Mesothelial cell of epicardium (in vitro differentiated cells): ENCODE results near the gene GRIA1. TPM values are rescaled to one million over a fixed set of nuclear protein-coding genes. Genes with fewer than 3 reads are reported as not detected.

Experiments used
- DNase-seq, 2 experiments: peaks; one replicate each; pipeline ENCODE4 v3.0.0; 2021; ENCODE audit warnings: low spot score in 2 of 2; ENCODE audit not compliant: unreplicated experiment in 2 of 2
- H3K27ac Mint-ChIP-seq: 2 replicates; pipeline ENCODE4 v1.8.0; 2021; ENCODE audit warnings: mixed read lengths
- H3K27me3 Mint-ChIP-seq: 2 replicates; pipeline ENCODE4 v1.8.0; 2021; ENCODE audit warnings: low read depth, mixed read lengths
- H3K36me3 Mint-ChIP-seq: 2 replicates; pipeline ENCODE4 v1.8.0; 2021; ENCODE audit warnings: mixed read lengths
- H3K4me1 Mint-ChIP-seq: 2 replicates; pipeline ENCODE4 v1.8.0; 2021; ENCODE audit warnings: mixed read lengths
- H3K4me3 Mint-ChIP-seq: 2 replicates; pipeline ENCODE4 v1.8.0; 2021; ENCODE audit warnings: mild to moderate bottlenecking, moderate library complexity, mixed read lengths
- H3K9me3 Mint-ChIP-seq: 2 replicates; pipeline ENCODE4 v1.8.0; 2021; ENCODE audit warnings: mixed read lengths
- CTCF ChIP-seq: fragments of 200-600 bp; sonication (generic); IDR thresholded peaks from one replicate; pipeline ENCODE4 v1.5.0; 2021; ENCODE audit warnings: antibody characterized with exemption; ENCODE audit not compliant: unreplicated experiment
- total RNA-seq: library from RNA; stranded (reverse); gene quantifications from 3 replicates; pipeline ENCODE4 v1.2.1, GENCODE V29; 2021

Gene GRIA1
- total RNA-seq, 1 donor from 2014 or later, result 1.3 TPM

GRCh38 chr5:153774686-153775085, 284.2 kb downstream of the GRIA1 start:
- no peak for DNase-seq
- H3K4me3 Mint-ChIP-seq, result no peak overlapping the region

GRCh38 chr5:153775923-153776322, 285.5 kb downstream of the GRIA1 start:
- H3K4me1 Mint-ChIP-seq, result peaks cover 25% of the 10 kb centered on the region
- no peak for DNase-seq
- no peaks in the 10 kb centered on the region for H3K9me3 Mint-ChIP-seq
- peaks cover 5% of the 10 kb centered on the region for H3K27me3 Mint-ChIP-seq
- H3K36me3 Mint-ChIP-seq, result no peaks in the 10 kb centered on the region
- H3K4me3 Mint-ChIP-seq, result no peak overlapping the region
- TF ChIP-seq CTCF, result no peak
- no peak overlapping the region for H3K27ac Mint-ChIP-seq

More at GRCh38 chr5:153774686-153775085, 284.2 kb downstream of the GRIA1 start:
- H3K4me1 Mint-ChIP-seq, result peaks cover 25% of the 10 kb centered on the region
- no peak for TF ChIP-seq CTCF
- H3K9me3 Mint-ChIP-seq, result no peaks in the 10 kb centered on the region
- H3K36me3 Mint-ChIP-seq, result no peaks in the 10 kb centered on the region
- H3K27me3 Mint-ChIP-seq, result peaks cover 5% of the 10 kb centered on the region
- no peak overlapping the region for H3K27ac Mint-ChIP-seq

- no peak for TF ChIP-seq CTCF
- no peak overlapping the region for H3K4me3 Mint-ChIP-seq
- no peaks in the 10 kb centered on the region for H3K9me3 Mint-ChIP-seq
- peaks cover 16% of the 10 kb centered on the region for H3K4me1 Mint-ChIP-seq
- H3K27me3 Mint-ChIP-seq, result peaks cover 2% of the 10 kb centered on the region
- no peak overlapping the region for H3K27ac Mint-ChIP-seq
- H3K36me3 Mint-ChIP-seq, result no peaks in the 10 kb centered on the region
- no peak for DNase-seq
Measured at GRCh38 chr5:153777681-153778581, 287.5 kb downstream of the GRIA1 start.

GRCh38 chr5:153779836-153780235, 289.4 kb downstream of the GRIA1 start:
- H3K9me3 Mint-ChIP-seq, result no peaks in the 10 kb centered on the region
- H3K27ac Mint-ChIP-seq, result no peak overlapping the region
- no peak for TF ChIP-seq CTCF
- H3K4me1 Mint-ChIP-seq, result peaks cover 15% of the 10 kb centered on the region
- no peak for DNase-seq
- H3K27me3 Mint-ChIP-seq, result peaks cover 2% of the 10 kb centered on the region
- no peak overlapping the region for H3K4me3 Mint-ChIP-seq
- no peaks in the 10 kb centered on the region for H3K36me3 Mint-ChIP-seq

GRCh38 chr5:153780876-153781705, 290.6 kb downstream of the GRIA1 start:
- H3K27me3 Mint-ChIP-seq, result peaks cover 2% of the 10 kb centered on the region
- H3K4me3 Mint-ChIP-seq, result no peak overlapping the region
- DNase-seq, result no peak
- no peak overlapping the region for H3K27ac Mint-ChIP-seq
- H3K9me3 Mint-ChIP-seq, result no peaks in the 10 kb centered on the region
- peaks cover 15% of the 10 kb centered on the region for H3K4me1 Mint-ChIP-seq
- no peak for TF ChIP-seq CTCF
- no peaks in the 10 kb centered on the region for H3K36me3 Mint-ChIP-seq
